Measurements from ENCODE around the gene LPP.

DNA sequence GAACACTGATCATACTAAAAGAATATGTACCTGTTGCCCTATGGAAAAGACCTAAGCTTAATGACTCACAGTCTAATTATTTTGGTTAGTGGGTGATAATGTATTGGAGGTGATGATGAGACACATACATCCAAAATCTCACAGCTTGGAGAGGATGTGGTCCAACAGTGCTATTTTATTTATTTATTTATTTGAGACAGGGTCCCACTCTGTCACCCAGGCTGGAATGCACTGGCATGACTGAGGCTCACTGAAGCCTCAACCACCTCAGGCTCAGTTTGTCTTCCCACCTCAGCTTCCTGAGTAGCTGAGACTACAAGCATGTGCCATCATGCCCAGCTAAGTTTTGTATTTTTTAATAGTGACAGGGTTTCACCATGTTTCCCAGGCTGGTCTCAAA, 35.0 kb downstream of the LPP start:
- TF ChIP-seq POLR2A (IDR thresholded peaks at IDR 0.05; ENCODE audit: low read length) (no peak), GATA1 (IDR thresholded peaks at IDR 0.05; ENCODE audit: low read depth, low read length) (no peak)
